Stimulated activated CD8-positive, alpha-beta memory T cell treated with anti-CD3 and anti-CD28 coated beads, Interleukin-15, amount 100 ng/mL, for 1 hour (primary cell): Measurements from ENCODE around the gene SORL1-AS1.

ENCODE experiments used
- DNase-seq: peaks from one replicate; pipeline ENCODE4 v3.0.0-alpha.2; 2020; ENCODE audit warnings: low read depth

SORL1-AS1 gene

GRCh38 chr11:121451986-121452608 lies 670 bp downstream of the SORL1-AS1 start, which contains the start of gene SORL1:
Gene SORL1 (plus strand): TSS chr11:121452314. CDS start chr11:121452332, 18 bp downstream.
- peak; percentile 52 for DNase-seq

- DNase-seq: no peak
These were observed 1.4 kb downstream of the SORL1-AS1 start for GRCh38 chr11:121451178-121451985.

GRCh38 chr11:121450401-121450800 lies 2.4 kb downstream of the SORL1-AS1 start:
- no peak for DNase-seq

DNA sequence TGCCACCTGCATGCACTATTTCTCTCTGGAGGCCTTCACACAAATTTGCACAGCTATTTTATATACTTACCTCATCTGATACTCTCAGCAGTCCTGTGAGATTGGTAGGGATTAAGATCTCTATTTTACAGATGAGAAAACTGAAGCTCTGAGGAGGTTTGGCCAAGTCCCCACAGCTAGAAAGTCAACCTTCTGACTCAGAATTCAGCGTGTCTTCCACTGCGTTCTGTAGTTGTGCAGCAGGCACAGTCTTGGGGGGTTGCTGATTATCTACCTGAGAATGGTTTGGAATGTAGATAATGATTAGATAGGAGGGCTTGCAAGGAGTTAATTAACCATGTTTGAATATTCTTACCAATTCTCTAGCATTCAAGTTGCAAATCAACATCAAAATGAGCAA lies 3.1 kb downstream of the SORL1-AS1 start:
- DNase-seq: no peak

- no peak for DNase-seq
These were observed 3.6 kb downstream of the SORL1-AS1 start for GRCh38 chr11:121449123-121449522.

- DNase-seq: no peak
These were observed 4.3 kb downstream of the SORL1-AS1 start for GRCh38 chr11:121448431-121448941.

DNA sequence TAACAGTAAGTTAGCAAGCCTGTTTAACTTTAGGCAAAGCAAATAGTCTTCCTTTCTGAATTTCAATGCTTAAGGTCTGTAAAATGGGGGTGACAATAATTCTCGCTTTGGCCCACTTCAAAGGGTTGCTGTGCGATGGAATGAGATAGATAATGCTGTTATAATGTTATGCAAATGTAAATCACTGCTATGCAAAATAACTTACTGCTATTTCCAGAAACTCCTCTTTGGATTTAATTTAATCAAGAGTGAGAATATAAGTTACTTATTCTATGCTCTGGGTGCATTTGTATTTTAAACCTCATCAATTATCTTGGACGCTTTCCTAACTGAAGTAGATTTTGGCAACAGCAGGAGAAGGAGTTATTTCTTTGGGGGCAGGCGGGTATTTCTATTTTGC lies 4.8 kb downstream of the SORL1-AS1 start:
- DNase-seq: no peak

GRCh38 chr11:121446752-121447156 lies 6.0 kb downstream of the SORL1-AS1 start:
- no peak for DNase-seq

- DNase-seq: no peak
These were observed 7.5 kb downstream of the SORL1-AS1 start for GRCh38 chr11:121445071-121445768.

GRCh38 chr11:121444526-121444925 lies 8.2 kb downstream of the SORL1-AS1 start:
- no peak for DNase-seq

DNA sequence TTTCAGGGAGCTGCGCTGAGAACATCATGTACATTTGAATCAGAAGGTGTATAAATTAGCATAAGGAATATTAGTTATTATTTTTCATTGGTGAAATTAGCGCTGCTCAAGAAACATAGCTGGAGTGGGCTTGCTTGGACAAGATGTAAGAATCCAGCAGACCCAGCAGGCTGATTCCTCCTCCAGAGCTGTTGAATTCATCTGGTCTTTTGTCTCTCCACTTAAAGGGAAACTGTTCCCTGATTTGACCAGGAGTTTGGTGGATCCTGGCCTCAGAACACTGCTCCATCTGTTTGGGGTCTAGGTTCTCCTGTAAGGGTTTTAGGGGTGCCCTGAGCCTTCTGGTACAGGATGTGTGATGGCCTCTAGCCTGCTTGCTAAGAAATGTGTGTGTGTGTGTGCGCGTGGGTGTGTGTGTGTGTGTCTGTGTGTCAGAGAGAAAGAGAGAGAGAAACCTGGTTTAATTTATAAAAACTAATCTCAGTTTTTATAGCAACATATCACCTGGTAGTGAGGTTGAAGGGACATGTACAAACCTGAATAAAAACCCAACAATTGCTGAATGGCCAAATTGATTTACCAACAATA lies 9.0 kb downstream of the SORL1-AS1 start:
- no peak for DNase-seq

DNA sequence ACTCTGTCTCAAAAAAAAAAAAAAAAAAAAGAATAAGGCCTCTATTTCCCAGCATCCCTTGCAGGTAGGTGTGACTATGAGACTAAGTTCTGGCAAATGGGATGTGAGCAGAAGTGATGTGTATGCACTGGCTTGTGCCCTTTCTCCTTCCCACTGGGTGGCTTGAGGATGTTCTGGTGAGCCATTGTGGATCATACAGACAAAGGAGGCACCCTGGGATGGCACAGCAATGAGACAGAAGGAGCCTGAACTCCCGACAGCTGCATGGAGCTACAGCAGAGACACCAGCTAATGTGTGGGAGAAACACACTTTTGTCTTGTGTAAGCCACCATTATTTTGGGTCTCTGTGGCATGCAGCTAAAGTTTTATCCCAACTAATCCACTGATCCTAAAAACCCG lies 11.2 kb downstream of the SORL1-AS1 start:
- no peak for DNase-seq

- no peak for DNase-seq
These were observed 13.0 kb downstream of the SORL1-AS1 start for GRCh38 chr11:121439759-121440158.

DNA sequence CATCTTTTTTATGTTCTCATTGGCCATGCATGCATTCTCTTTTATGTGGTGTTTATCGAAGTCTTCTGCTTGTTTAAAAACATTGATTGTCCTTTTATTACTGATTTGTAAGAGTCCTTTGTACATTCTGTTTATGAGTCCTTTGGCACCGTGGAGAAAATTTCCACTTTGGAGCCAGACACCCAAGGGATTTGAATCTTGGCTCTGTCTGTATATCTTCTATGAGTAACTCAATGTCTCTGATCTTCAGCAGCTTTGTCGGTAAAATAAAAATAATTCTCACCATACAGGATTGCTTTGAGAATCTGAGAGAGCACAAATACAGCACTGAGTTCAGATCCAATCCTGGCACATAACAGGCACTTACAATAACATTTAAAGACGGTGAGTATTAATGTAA lies 13.4 kb downstream of the SORL1-AS1 start:
- no peak for DNase-seq

DNA sequence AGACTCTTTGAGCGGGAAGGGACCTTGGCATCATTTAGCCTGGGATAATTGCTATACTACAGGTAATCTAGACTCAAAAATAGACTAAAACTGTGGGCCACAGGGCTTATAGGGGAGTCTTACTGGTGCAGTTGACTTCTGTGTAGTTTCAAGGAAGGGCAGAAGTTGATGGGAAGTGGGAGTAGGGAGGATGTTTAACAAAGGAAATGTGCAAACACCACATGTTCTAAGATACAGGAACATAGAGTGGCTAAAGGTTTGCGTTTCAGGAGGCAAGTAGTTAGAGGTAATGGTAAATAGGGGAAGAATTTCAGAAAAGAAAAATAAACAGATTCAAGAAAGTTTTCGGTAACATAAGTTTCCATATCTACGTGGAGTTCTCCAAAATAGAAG lies 15.1 kb downstream of the SORL1-AS1 start:
- DNase-seq: no peak

DNA sequence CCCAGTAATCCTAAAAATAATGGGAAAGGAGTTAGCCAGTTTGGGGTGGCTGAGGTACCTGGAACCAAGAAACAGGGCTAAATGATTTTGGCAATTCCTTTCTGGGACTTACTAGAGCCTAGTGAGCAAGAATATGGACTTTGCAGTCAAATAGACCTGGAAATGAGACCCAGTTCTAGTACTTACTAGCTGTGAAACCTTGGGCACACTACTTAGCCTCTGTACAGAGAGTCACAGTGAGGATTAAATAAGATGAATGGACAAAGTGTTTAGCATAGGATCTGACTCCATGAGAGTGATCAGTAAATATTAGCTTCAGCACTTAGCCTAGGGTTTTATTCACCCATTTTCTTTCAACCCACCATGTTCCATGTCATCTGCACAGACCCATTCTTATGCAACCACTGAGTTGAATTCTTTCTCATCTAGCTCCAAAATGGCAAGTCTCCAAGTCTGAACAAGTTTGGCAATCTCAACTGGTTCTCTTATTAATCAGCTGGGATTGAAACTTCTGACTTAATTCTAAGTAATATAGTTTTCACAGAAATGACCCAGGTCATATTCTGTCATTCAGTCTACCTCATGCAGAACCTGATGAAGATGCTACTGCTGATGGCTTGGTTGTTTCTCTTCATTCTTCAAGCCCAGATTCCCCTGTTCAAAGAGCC lies 15.6 kb downstream of the SORL1-AS1 start:
- DNase-seq: no peak

- DNase-seq: no peak
These were observed 16.9 kb downstream of the SORL1-AS1 start for GRCh38 chr11:121435551-121436511.

GRCh38 chr11:121435132-121435531 lies 17.6 kb downstream of the SORL1-AS1 start:
- DNase-seq: no peak

DNA sequence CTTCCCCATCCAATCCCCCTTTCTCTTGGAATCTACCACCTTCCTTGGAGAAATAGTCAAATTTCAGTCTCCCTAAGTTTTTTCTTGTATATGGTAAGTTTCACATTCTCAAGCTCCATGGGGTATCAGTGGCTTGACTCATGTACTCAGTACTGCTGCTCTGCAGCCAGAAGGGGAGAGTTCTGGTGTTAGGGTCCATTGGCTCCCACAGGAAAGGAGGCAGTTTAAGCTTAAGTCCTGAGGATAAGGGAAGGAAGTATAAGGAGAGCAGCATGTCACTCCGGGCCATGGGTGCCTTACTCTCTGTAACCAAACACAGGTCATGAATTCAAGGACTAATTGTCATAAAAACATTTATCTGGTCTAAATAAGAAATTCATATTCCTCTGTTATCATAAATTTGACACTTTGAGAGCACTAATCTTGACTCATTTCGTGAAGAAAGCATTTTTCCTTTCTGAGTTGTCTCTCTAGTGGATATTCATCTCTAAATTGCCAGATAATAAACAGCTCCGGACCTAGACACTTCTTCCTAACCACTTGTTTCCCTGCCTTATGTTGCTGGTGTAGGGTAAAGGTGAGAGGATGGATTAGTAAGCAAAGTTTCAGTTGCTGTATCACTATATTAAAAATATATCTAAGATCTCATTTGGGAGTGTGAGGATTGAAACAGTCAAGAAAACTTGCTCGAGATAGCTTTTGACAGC lies 20.8 kb downstream of the SORL1-AS1 start:
- no peak for DNase-seq

GRCh38 chr11:121429556-121429955 lies 23.2 kb downstream of the SORL1-AS1 start:
- DNase-seq: no peak
